OCI-LY3 (cell line): ENCODE data around the gene B3GLCT.

ENCODE experiments used
- H2AFZ ChIP-seq: fragments of 200-600, 300-600 bp; shearing (Covaris generic); 2 replicates; pipeline ENCODE4 v1.6.0; 2014; ENCODE audit warnings: antibody characterized with exemption, low read depth, low read length
- H3K27ac ChIP-seq: fragments of 200-600, 300-600 bp; sonication (generic); 2 replicates; pipeline ENCODE4 v1.5.1; 2014; ENCODE audit warnings: mild to moderate bottlenecking, low read length, moderate library complexity, mixed read lengths
- H3K27me3 ChIP-seq: fragments of 200-600, 300-600 bp; sonication (generic); 2 replicates; pipeline ENCODE4 v1.6.1; 2014; ENCODE audit warnings: low read depth, low read length, mixed read lengths
- H3K36me3 ChIP-seq: fragments of 200-600, 300-600 bp; sonication (generic); replicated peaks from 2 replicates; pipeline ENCODE3; 2014; ENCODE audit warnings: low read depth, low read length, mixed read lengths
- H3K4me1 ChIP-seq: fragments of 300-600, 200-600 bp; sonication (generic); 2 replicates; pipeline ENCODE4 v1.6.1; 2014; ENCODE audit warnings: low read length, mixed read lengths
- H3K4me2 ChIP-seq: fragments of 200-600, 300-600 bp; sonication (generic); 2 replicates; pipeline ENCODE4 v1.6.1; 2014; ENCODE audit warnings: low read length, mixed read lengths
- H3K4me3 ChIP-seq: fragments of 300-600, 200-600 bp; sonication (generic); 2 replicates; pipeline ENCODE4 v1.5.1; 2014; ENCODE audit warnings: antibody characterized with exemption, mild to moderate bottlenecking, low read length, moderate library complexity
- H3K79me2 ChIP-seq: fragments of 300-600, 200-600 bp; shearing (Covaris generic); 2 replicates; pipeline ENCODE4 v1.6.1; 2014; ENCODE audit warnings: mild to moderate bottlenecking, low read length, mixed read lengths
- H3K9ac ChIP-seq: fragments of 300-600, 200-600 bp; shearing (Covaris generic); 2 replicates; pipeline ENCODE4 v1.6.0; 2014; ENCODE audit warnings: mild to moderate bottlenecking, low read length, moderate library complexity
- H3K9me3 ChIP-seq: fragments of 200-600, 300-600 bp; shearing (Covaris generic); 2 replicates; pipeline ENCODE4 v1.6.1; 2014; ENCODE audit warnings: low read length, mixed read lengths; ENCODE audit not compliant: insufficient read depth
- H4K20me1 ChIP-seq: fragments of 200-600, 300-600 bp; sonication (generic); 2 replicates; pipeline ENCODE4 v1.6.1; 2016; ENCODE audit warnings: low read length, mixed read lengths; ENCODE audit not compliant: insufficient read depth
- CTCF ChIP-seq: fragments of 200-600, 300-600 bp; sonication (generic); IDR thresholded peaks from 2 replicates; pipeline ENCODE4 v1.5.1; 2014; ENCODE audit warnings: antibody characterized with exemption, low read length, low read depth
- EZH2phosphoT487 ChIP-seq: fragments of 200-600 bp; shearing (Covaris generic); IDR thresholded peaks from 2 replicates; pipeline ENCODE4 v1.6.1; 2018; ENCODE audit warnings: antibody characterized with exemption, mixed run types, low read depth

Gene B3GLCT

GRCh38 chr13:31278869-31279268, 79.1 kb downstream of the B3GLCT start:
- no peaks in the 10 kb centered on the region for H4K20me1 ChIP-seq
- H3K9me3 ChIP-seq = no peaks in the 10 kb centered on the region
- no peak overlapping the region for H3K4me3 ChIP-seq
- no peaks in the 10 kb centered on the region for H3K27me3 ChIP-seq
- H3K9ac ChIP-seq = no peak overlapping the region
- no peak overlapping the region for H3K27ac ChIP-seq
- H2AFZ ChIP-seq = no peak overlapping the region
- TF ChIP-seq EZH2phosphoT487 = no peak
- TF ChIP-seq CTCF = no peak
- H3K36me3 ChIP-seq = peaks cover 3% of the 10 kb centered on the region
- no peak overlapping the region for H3K4me2 ChIP-seq
- H3K79me2 ChIP-seq = no peaks in the 10 kb centered on the region
- peaks cover 2% of the 10 kb centered on the region; the same call in 1 of the 2 replicates for H3K4me1 ChIP-seq

GRCh38 chr13:31282741-31283455, 83.1 kb downstream of the B3GLCT start:
- no peak for TF ChIP-seq CTCF
- no peak for TF ChIP-seq EZH2phosphoT487
- Histone ChIP-seq H3K9me3 (no peaks in the 10 kb centered on the region), H4K20me1 (no peaks in the 10 kb centered on the region)

GRCh38 chr13:31286930-31287329, 87.2 kb downstream of the B3GLCT start:
- no peak overlapping the region for H3K4me3 ChIP-seq
- H3K79me2 ChIP-seq = no peaks in the 10 kb centered on the region
- H3K4me1 ChIP-seq = peaks cover 5% of the 10 kb centered on the region; the same call in 1 of the 2 replicates
- H3K4me2 ChIP-seq = no peak overlapping the region
- H4K20me1 ChIP-seq = no peaks in the 10 kb centered on the region
- no peak overlapping the region for H3K9ac ChIP-seq
- TF ChIP-seq CTCF (no peak), EZH2phosphoT487 (no peak)
- no peak overlapping the region for H2AFZ ChIP-seq
- H3K9me3 ChIP-seq = 0 out of 2 replicates have a peak, but pooled peaks cover 5% of the 10 kb centered on the region
- H3K27ac ChIP-seq = no peak overlapping the region
- peaks cover 15% of the 10 kb centered on the region for H3K36me3 ChIP-seq
- no peaks in the 10 kb centered on the region for H3K27me3 ChIP-seq

More at GRCh38 chr13:31282741-31283455, 83.1 kb downstream of the B3GLCT start:
- no peak overlapping the region for H3K4me3 ChIP-seq
- no peaks in the 10 kb centered on the region for H3K79me2 ChIP-seq
- H3K36me3 ChIP-seq = peaks cover 9% of the 10 kb centered on the region
- H3K4me2 ChIP-seq = no peak overlapping the region
- no peak overlapping the region for H3K9ac ChIP-seq
- no peak overlapping the region for H3K27ac ChIP-seq
- no peaks in the 10 kb centered on the region for H3K27me3 ChIP-seq
- no peak overlapping the region for H2AFZ ChIP-seq
- peaks cover 5% of the 10 kb centered on the region; the same call in 1 of the 2 replicates for H3K4me1 ChIP-seq

GRCh38 chr13:31301119-31301518, 101.3 kb downstream of the B3GLCT start:
- Histone ChIP-seq H2AFZ (no peak overlapping the region), H3K4me2 (no peak overlapping the region), H3K4me3 (no peak overlapping the region), H3K27ac (no peak overlapping the region), H3K36me3 (no peaks in the 10 kb centered on the region), H3K9me3 (no peaks in the 10 kb centered on the region), H4K20me1 (no peaks in the 10 kb centered on the region), H3K4me1 (peaks cover 8% of the 10 kb centered on the region), H3K27me3 (no peaks in the 10 kb centered on the region), H3K79me2 (no peaks in the 10 kb centered on the region), H3K9ac (no peak overlapping the region)
- TF ChIP-seq EZH2phosphoT487 (no peak), CTCF (no peak)
